Tibial artery (tissue), 4 donors: ENCODE data around the gene DPH2.
A peak's percentile ranks its signal among the peaks of the same experiment; 100 is the strongest.

Experiments used
- DNase-seq, 2 donors: peaks; one replicate each; pipeline ENCODE4 v3.0.0-alpha.2; 2019
- H3K27ac ChIP-seq, 2 donors: fragments of 200-600 bp; sonication (generic) in 1 of 2; 1 replicate in 1 of 2; 2 replicates in 1 of 2; pipeline ENCODE4 v1.5.1; 2018 to 2019; ENCODE audit warnings: mild to moderate bottlenecking in 1 of 2
- H3K27me3 ChIP-seq, 2 donors: fragments of 200-600 bp; sonication (generic) in 1 of 2; one replicate each; pipeline versions ENCODE4 v1.5.1 to v1.6.0; 2016 to 2019
- H3K36me3 ChIP-seq, 3 donors: fragments of 200-600 bp; sonication (generic) in 2 of 3; one replicate each; pipeline ENCODE4 v1.5.1; 2016 to 2019; ENCODE audit warnings: mild to moderate bottlenecking in 2 of 3
- H3K4me1 ChIP-seq, 4 donors: fragments of 200-600 bp; sonication (generic) in 2 of 4; 1 replicate in 3 of 4; 2 replicates in 1 of 4; pipeline ENCODE4 v1.5.1; 2016 to 2019
- H3K4me3 ChIP-seq, 2 donors: fragments of 200-600 bp; sonication (generic) in 1 of 2; 1 replicate in 1 of 2; 2 replicates in 1 of 2; pipeline ENCODE4 v1.5.1; 2018 to 2019; ENCODE audit warnings: mild to moderate bottlenecking in 2 of 2
- H3K9me3 ChIP-seq, 3 donors: fragments of 200-600 bp; sonication (generic) in 1 of 3; one replicate each; pipeline ENCODE4 v1.5.1; 2016 to 2019
- intact Hi-C: fragments of 100-400 bp; cut with DNase I; formaldehyde crosslinking; loops from one replicate; pipeline ENCODE4 v1.15.0; 2023; ENCODE audit warnings: low total_unique reads
- TF ChIP-seq, protein P1 (sequence below), 2 experiments: fragments of 200-600 bp in 1 of 2; fragments of 450-650 bp in 1 of 2; IDR thresholded peaks; one replicate each; pipeline ENCODE4 v1.5.1; 2017 to 2019; ENCODE audit warnings: antibody characterized with exemption in 2 of 2, mild to moderate bottlenecking in 1 of 2, moderate library complexity in 1 of 2

DPH2 gene

DNA sequence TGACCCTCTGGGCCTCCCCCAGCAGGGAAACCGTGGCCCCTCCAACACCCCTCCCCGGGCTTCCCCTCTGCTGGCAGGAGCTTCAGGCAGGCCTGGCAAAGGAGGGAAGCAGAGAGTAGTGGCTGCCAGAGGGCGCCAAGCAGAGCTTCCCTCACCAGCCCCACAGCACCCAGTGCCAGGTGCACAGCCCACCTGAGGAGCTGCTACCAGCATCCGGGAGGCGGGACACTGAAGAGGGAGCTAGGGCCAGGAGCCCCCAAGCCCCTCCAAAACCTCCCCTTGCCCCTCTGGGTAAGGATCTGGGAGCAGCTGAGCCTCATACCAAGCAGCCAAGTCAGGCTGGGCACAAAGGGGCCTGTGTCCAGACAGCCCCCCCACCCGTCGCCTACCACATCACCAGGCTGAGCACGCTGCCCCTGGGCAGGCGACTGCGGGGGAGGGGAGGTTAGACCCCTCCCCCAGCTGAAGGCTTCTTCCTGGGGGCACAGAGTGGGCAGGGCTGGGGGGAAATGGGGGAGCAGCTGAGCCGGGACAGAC, 41.2 kb downstream of the DPH2 start:
- Histone ChIP-seq H3K9me3 (no peaks in the 10 kb centered on the region), H3K4me3 (no peak overlapping the region), H3K27me3 (no peaks in the 10 kb centered on the region), H3K36me3 (peaks cover 0 to 13% (median 0%) of the 10 kb centered on the region in 3 donors), H3K27ac (no peak overlapping the region), H3K4me1 (peaks cover 0 to 29% (median 21%) of the 10 kb centered on the region in 4 donors)
- TF ChIP-seq, protein P1, sequence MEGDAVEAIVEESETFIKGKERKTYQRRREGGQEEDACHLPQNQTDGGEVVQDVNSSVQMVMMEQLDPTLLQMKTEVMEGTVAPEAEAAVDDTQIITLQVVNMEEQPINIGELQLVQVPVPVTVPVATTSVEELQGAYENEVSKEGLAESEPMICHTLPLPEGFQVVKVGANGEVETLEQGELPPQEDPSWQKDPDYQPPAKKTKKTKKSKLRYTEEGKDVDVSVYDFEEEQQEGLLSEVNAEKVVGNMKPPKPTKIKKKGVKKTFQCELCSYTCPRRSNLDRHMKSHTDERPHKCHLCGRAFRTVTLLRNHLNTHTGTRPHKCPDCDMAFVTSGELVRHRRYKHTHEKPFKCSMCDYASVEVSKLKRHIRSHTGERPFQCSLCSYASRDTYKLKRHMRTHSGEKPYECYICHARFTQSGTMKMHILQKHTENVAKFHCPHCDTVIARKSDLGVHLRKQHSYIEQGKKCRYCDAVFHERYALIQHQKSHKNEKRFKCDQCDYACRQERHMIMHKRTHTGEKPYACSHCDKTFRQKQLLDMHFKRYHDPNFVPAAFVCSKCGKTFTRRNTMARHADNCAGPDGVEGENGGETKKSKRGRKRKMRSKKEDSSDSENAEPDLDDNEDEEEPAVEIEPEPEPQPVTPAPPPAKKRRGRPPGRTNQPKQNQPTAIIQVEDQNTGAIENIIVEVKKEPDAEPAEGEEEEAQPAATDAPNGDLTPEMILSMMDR (IDR thresholded peaks at IDR 0.05): no peak
- no peak for DNase-seq
- intact Hi-C loops: no loop called here

DNA sequence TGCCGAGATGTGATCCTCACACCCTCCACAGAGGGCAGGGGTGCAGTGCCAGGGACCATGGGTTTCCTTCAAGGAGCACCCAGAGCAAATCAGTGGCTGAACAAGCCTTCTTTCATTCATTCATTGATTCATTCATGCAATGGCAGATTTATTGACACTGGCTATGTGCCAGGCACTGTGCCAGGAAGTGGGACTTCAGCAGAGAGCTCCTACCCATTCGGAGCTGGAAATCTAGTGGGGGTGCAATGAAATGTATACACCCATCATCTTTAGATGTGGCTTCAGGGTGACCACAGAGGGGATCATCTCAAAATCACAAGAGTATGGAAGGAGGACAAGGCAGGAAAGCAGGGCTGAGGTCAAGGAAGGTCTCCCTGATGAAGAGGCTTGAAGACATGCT, 42.6 kb downstream of the DPH2 start:
- Histone ChIP-seq H3K36me3 (peaks cover 0 to 13% (median 0%) of the 10 kb centered on the region in 3 donors), H3K27ac (no peak overlapping the region), H3K27me3 (no peaks in the 10 kb centered on the region), H3K9me3 (no peaks in the 10 kb centered on the region), H3K4me1 (peaks cover 0 to 32% (median 24%) of the 10 kb centered on the region in 4 donors), H3K4me3 (no peak overlapping the region)
- DNase-seq: no peak
- intact Hi-C loops: no loop called here
- TF ChIP-seq, protein P1 (IDR thresholded peaks at IDR 0.05): no peak

DNA sequence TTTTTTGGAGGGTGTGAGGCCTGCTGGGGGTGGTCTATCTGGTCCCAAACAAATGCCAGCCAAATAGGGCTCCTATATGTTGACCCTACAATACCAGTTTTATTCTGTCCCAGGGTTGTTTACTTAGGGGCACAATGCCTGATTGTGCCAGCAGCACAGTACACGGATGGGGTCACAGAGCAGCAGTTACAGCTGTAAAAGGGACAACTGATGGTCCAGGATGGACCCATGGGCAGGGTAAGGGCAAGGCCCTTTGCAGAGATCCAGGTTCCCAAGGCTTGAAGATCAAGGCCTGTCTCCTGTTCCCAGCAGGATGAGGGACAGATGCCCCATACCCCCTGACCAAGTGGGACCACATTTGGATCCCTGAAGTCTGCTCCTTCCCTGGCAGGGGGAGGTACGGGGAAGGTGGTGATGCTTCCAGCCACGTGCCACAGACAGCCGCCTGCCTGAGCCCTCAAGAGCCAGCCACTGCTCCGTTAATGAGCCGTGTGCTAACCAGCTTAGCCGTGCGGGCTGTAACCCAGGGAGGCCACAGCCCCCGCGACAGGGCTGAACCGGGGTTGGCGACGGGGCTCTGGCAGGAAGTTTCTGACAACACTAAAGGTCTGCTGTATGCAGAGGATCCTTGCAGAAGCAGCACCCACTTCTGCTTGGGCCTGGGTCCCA, 43.3 kb downstream of the DPH2 start:
- Histone ChIP-seq H3K36me3 (peaks cover 0 to 11% (median 0%) of the 10 kb centered on the region in 3 donors), H3K4me1 (peaks cover 0 to 32% (median 24%) of the 10 kb centered on the region in 4 donors), H3K9me3 (no peaks in the 10 kb centered on the region), H3K27ac (no peak overlapping the region), H3K4me3 (no peak overlapping the region), H3K27me3 (no peaks in the 10 kb centered on the region)
- no peak for DNase-seq
- intact Hi-C loops: no loop called here
- TF ChIP-seq, protein P1 (IDR thresholded peaks at IDR 0.05): no peak

DNA sequence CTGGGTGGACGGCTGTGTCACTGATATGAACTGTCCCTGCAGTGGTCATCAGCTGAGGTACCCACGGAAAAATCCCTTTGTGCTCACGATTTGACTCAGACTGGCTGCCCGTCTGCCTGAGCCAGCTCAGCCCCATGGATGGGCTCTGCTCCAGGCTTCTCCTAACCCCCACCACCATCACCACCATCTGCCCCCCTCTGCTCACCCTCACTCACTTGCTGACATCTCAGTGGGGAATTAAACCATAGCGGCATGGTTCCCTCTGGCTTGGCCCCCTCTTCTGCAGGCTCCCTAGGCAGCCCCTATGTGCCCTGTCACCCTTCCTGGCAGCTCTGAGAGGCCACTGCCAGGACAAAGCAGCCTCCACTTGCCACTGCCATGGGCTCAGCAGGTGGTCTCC, 44.1 kb downstream of the DPH2 start:
- intact Hi-C loops: no loop called here
- Histone ChIP-seq H3K36me3 (peaks cover 0 to 9% (median 0%) of the 10 kb centered on the region in 3 donors), H3K4me1 (peaks cover 0 to 32% (median 24%) of the 10 kb centered on the region in 4 donors), H3K9me3 (no peaks in the 10 kb centered on the region), H3K27me3 (no peaks in the 10 kb centered on the region), H3K4me3 (no peak overlapping the region), H3K27ac (peak overlapping the region; percentile 10 to 32)
- DNase-seq: no peak
- TF ChIP-seq, protein P1 (IDR thresholded peaks at IDR 0.05): no peak

DNA sequence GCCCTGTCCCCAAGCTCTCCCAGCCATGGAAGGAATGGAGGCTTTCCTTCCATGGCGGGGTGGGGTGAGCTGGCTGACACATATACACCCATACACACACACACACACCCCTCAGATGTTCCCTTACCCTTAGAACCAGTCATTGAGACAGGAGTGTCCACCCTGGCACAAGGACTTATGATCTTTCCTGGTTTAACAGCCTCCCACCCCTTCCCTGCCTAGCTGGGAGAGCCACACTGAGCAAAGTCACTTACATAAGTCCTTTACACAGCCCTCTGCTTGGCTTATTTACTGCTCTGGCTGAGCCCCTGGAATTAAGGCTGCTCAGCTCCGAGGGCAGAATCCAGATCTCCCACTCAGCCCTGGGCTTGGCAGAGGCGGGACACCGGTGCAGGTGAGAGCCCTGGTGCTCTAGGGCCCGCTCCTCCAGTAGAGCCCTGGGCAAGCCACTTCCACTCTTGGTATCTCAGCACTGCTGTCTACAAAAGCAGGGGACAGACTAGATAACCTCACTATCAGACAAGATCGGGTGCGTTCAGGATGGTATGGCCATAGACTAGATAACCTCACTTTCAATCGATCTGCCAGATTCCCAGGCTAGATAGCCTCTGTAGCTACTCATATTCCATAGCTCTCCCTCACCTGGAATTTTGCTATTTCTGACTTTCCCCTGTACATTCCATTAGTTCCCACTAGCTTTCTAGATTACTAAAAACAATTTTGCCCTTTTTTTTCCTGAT, 44.7 kb downstream of the DPH2 start:
- H3K9me3 ChIP-seq: no peaks in the 10 kb centered on the region
- DNase-seq: no peak
- H3K27me3 ChIP-seq: no peaks in the 10 kb centered on the region
- peaks cover 0 to 32% (median 24%) of the 10 kb centered on the region in 4 donors for H3K4me1 ChIP-seq
- peak overlapping the region; percentile 10 to 32 for H3K27ac ChIP-seq
- no peak overlapping the region for H3K4me3 ChIP-seq
- TF ChIP-seq, protein P1 (IDR thresholded peaks at IDR 0.05): no peak
- intact Hi-C loops: no loop called here
- H3K36me3 ChIP-seq: peaks cover 0 to 6% (median 0%) of the 10 kb centered on the region in 3 donors
